HS-5 (cell line): ENCODE results near the gene ANKH.
"Not testable (repeated sequence)": the region's sequence is repeated elsewhere in the genome, so short reads cannot be mapped to it uniquely, and the experiment has no call there.

Experiments used
- DNase-seq: peaks from one replicate; pipeline ENCODE4 v3.0.0-alpha.2; 2012; ENCODE audit warnings: low read depth

The ANKH gene

GRCh38 chr5:14871214-14872069 lies at the start of gene ANKH:
Gene ANKH, minus strand, starts transcription at chr5:14871778. Its CDS starts 331 bp downstream, at chr5:14871447.
- peak; percentile 19 for DNase-seq

GRCh38 chr5:14920121-14920520 lies 48.5 kb upstream of the ANKH start:
- DNase-seq = no peak

DNA sequence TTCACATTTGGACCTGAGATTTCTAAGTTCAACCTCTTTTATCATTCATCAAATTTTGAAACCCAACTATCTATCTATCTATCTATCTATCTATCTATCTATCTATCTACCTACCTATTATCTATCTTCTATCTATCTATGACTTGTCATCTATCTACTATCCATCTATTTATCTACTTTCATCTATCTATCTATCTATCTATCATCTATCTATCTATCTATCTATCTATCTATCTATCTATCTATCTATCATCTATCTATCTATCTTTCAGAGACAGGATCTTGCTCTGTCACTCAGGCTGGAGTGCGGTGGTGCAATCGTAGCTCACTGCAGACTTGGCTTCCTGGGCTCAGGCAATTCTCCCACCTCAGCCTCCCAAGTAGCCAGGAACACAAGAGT lies 47.5 kb upstream of the ANKH start:
- not testable (repeated sequence) for DNase-seq

DNA sequence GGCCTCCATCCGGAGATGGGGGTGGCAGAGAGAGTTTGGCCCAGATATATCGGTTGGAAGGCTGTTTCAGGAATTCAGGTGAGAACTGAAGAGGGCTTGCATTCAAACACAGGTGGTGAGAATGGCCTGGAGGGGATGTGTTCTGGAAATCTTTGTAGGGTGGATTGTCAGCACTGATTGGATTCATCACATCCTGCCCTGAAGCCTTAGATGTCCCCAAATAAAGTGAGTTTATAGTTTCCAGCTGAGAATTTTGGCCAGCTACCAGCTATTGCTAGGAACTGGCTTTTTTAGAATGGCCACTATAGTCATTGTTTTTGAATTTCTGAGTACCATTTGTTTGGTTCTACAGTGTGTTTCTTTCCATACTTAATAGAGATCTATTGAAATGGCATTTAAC lies 46.1 kb upstream of the ANKH start:
- no peak for DNase-seq

DNA sequence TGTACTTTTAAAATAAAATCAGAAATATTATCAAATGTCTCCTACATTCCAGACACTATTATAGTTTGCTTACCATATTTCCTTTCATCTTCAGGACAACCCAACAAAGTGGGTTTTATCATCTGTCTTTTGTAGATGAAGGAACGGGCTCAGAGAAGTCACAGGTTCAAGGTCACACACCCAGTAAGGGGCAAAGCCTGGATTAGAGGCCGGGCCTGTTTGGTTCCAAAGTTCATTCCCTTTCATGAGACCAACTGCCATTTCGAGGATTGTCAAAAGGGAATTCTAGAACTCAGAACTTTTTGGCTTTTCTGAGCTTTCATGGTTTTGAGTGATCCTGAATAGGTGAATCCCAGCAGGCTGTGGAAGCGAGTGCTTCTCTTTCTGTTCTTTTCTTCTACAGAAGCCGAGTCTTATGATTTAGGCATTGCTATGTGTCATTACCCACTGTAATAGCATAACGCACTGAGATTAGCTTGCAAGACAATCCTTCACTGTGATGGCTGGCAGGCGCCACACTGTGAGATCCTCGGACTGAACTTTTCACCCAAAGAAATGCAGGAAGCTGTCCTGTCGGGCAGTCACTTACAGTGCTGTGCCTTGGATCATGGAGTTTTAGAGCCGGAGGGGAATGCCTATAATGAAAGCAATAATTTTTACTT lies 43.8 kb upstream of the ANKH start:
- no peak for DNase-seq

GRCh38 chr5:14914623-14915260 lies 43.2 kb upstream of the ANKH start:
- peak; percentile 63 for DNase-seq

DNA sequence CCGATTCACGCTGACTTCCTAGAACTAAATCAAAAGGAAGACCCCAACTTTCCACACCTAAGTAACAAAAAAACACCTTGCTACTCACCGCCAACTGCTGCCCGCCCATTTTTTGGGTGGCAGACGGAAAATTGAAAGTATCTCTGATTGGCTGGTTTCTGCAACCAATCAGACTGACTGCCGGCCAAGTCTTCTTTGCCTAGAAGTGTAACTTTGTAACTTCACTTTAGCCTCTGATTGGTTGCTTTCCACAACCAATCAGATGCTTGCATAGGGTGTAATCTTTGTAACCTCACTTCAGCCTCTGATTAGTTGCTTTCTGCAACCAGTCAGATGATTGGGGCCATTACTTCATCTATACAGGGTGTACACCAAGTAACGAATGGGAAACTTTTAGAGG lies 42.6 kb upstream of the ANKH start:
- DNase-seq = no peak

- no peak for DNase-seq
Measured at GRCh38 chr5:14913096-14913495, 41.5 kb upstream of the ANKH start.

GRCh38 chr5:14912206-14912605 lies 40.6 kb upstream of the ANKH start:
- DNase-seq = no peak

DNA sequence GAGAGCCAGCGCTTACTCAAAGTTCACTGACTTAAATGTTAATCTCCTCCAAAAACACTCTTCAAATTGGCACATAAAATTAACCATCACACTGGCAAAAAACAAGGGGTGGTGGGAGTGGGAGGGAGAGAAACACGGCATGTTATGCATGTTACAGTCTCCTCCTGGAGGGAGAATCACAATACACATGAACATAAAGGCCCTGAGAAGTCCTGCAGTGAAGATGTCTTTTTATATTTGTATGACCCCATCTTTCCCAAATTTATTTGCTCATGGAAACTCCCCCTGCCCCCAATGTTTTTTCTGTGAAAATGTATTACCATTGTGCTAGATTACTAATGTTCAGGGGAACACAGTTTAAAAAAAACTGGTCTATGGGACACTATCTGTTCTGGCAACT lies 37.8 kb upstream of the ANKH start:
- no peak for DNase-seq

DNA sequence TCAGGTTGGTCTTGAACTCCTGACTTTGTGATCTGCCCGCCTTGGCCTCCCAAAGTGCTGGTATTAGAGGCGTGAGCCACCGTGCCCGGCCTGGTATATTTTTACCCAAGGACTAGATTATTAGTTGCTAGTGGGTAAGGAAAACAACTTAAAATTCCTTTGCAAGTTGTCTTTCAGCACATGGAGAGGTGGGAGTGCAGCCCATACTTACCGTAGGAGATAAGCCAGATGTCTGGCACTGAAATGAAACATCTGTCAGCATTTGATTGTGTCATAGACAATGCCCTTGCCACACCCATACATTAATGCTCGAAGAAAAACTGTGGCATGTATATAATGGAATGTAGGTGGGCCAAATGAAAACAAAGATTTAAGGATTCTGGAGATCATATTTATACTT lies 36.6 kb upstream of the ANKH start:
- peak; percentile 56 for DNase-seq

GRCh38 chr5:14906628-14907027 lies 35.0 kb upstream of the ANKH start:
- DNase-seq = no peak

DNA sequence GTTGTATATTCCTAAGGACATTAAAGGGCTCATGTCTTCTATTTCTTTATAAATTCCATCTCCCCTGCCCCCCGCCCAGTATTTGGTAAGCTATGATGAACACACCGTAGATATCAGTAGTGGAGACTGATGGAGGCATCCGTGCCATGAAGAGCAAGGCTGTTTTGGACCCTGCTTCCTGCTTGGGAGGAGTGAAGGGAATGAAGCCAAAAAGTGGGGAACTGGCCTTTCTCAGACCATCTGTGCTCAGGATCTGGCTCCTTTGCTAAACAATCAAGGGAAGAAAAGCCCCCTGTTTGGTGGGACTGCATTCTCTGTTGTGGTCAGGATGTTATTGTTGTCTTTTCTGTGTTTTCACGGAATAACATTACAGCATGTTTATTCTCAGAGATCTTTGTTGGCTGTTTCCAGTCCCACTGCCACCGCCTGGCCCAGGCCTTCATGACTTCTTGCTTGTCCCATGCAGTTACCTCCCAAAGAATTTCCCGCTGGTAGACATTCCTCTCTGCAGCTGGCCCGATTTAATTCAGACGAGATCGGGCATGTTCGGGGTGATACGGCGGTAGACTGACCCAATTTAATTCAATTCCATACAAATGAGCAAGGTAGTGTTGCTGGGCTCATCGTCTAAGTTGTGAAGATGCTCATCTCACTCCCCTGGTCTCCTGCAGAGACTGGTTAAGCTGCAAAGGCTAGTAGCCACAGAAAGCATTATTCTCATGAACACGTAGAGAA lies 31.4 kb upstream of the ANKH start:
- DNase-seq = no peak

- DNase-seq = no peak
Measured at GRCh38 chr5:14901462-14902051, 30.0 kb upstream of the ANKH start.

- no peak for DNase-seq
Measured at GRCh38 chr5:14900693-14901461, 29.3 kb upstream of the ANKH start.

GRCh38 chr5:14896131-14896530 lies 24.6 kb upstream of the ANKH start:
- no peak for DNase-seq

GRCh38 chr5:14895301-14895700 lies 23.7 kb upstream of the ANKH start:
- no peak for DNase-seq

GRCh38 chr5:14894748-14895147 lies 23.2 kb upstream of the ANKH start:
- DNase-seq = no peak

- no peak for DNase-seq
Measured at GRCh38 chr5:14893381-14893780, 21.8 kb upstream of the ANKH start.

DNA sequence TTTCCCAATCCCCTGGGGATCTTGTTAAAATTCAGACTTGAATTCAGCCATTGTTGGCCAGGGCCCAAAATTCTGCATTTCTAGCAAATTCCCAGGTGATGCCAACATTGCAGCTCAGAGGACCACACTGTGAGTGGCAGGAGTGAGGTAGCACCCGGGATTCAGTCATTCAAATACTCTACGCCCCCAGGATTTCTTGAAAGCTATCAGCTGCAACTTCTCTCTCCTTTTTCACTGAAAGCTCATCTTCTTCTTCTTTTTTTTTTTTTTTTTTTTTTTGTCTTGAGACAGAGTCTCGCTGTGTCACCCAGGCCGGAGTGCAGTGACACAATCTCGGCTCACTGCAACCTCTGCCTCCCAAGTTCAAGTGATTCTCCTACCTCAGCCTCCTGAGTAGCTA lies 19.3 kb upstream of the ANKH start:
- DNase-seq = no peak

GRCh38 chr5:14884062-14884612 lies 12.6 kb upstream of the ANKH start:
- no peak for DNase-seq
